ENCODE measurements around the gene SLC39A13. TPM values are rescaled to one million over a fixed set of nuclear protein-coding genes. Genes with fewer than 3 reads are reported as not detected.

Gene SLC39A13
- total and polyA plus RNA-seq, 2 donors from 2014 or later = 80.6 to 93.2 TPM

- no peaks in the 10 kb centered on the region for H3K36me3 ChIP-seq (ENCODE audit: control insufficient read depth in 2 of 3, insufficient read depth in 3 of 3, low read length in 3 of 3)
- DNase-seq (peak in 1 of 5 donors; percentile 65), FAIRE-seq (no peak)
- no peaks in the 10 kb centered on the region for H3K27me3 ChIP-seq (ENCODE audit: control insufficient read depth, insufficient read depth, low read length)
- H3K27ac ChIP-seq (ENCODE audit: low read depth in 2 of 2, low read length in 2 of 2) = no peak overlapping the region
- H3K9me3 ChIP-seq (ENCODE audit: control insufficient read depth in 2 of 3, insufficient read depth in 1 of 3, low read length in 3 of 3) = no peaks in the 10 kb centered on the region
- no peak overlapping the region for H3K9ac ChIP-seq (ENCODE audit: low read length in 3 of 3)
- no peak overlapping the region for H3K4me3 ChIP-seq (ENCODE audit: low read length in 3 of 3)
- H3K4me1 ChIP-seq (ENCODE audit: control insufficient read depth in 2 of 3, insufficient read depth in 2 of 3, low read depth in 1 of 3, low read length in 3 of 3) = peaks cover 0 to 3% (median 0%) of the 10 kb centered on the region in 3 donors
- TF ChIP-seq, protein P1, sequence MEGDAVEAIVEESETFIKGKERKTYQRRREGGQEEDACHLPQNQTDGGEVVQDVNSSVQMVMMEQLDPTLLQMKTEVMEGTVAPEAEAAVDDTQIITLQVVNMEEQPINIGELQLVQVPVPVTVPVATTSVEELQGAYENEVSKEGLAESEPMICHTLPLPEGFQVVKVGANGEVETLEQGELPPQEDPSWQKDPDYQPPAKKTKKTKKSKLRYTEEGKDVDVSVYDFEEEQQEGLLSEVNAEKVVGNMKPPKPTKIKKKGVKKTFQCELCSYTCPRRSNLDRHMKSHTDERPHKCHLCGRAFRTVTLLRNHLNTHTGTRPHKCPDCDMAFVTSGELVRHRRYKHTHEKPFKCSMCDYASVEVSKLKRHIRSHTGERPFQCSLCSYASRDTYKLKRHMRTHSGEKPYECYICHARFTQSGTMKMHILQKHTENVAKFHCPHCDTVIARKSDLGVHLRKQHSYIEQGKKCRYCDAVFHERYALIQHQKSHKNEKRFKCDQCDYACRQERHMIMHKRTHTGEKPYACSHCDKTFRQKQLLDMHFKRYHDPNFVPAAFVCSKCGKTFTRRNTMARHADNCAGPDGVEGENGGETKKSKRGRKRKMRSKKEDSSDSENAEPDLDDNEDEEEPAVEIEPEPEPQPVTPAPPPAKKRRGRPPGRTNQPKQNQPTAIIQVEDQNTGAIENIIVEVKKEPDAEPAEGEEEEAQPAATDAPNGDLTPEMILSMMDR (IDR thresholded peaks at IDR 0.05; ENCODE audit: borderline replicate concordance, extremely low read depth, insufficient read depth) = no peak
- intact Hi-C loops (cut with DNase I) = loop anchor here (10.0 kb wide), 1 partner anchor 80 kb away; no protein-coding TSS in a partner anchor
Measured at GRCh38 chr11:47374720-47375019, 33.7 kb upstream of the SLC39A13 start.

GRCh38 chr11:47375020-47375419 lies 33.4 kb upstream of the SLC39A13 start:
- Histone ChIP-seq H3K4me1 (ENCODE audit: control insufficient read depth in 2 of 3, insufficient read depth in 2 of 3, low read depth in 1 of 3, low read length in 3 of 3) (peaks cover 0 to 3% (median 0%) of the 10 kb centered on the region in 3 donors), H3K27ac (ENCODE audit: low read depth in 2 of 2, low read length in 2 of 2) (no peak overlapping the region), H3K27me3 (ENCODE audit: control insufficient read depth, insufficient read depth, low read length) (no peaks in the 10 kb centered on the region), H3K9me3 (ENCODE audit: control insufficient read depth in 2 of 3, insufficient read depth in 1 of 3, low read length in 3 of 3) (peaks cover 0 to 2% (median 0%) of the 10 kb centered on the region in 3 donors), H3K4me3 (ENCODE audit: low read length in 3 of 3) (no peak overlapping the region), H3K9ac (ENCODE audit: low read length in 3 of 3) (no peak overlapping the region), H3K36me3 (ENCODE audit: control insufficient read depth in 2 of 3, insufficient read depth in 3 of 3, low read length in 3 of 3) (no peaks in the 10 kb centered on the region)
- FAIRE-seq (no peak), DNase-seq (peak in 1 of 5 donors; percentile 59)
- intact Hi-C loops (cut with DNase I) = loop anchor here (10.0 kb wide), 1 partner anchor 80 kb away; no protein-coding TSS in a partner anchor
- TF ChIP-seq, protein P1 (IDR thresholded peaks at IDR 0.05; ENCODE audit: borderline replicate concordance, extremely low read depth, insufficient read depth) = no peak

DNA sequence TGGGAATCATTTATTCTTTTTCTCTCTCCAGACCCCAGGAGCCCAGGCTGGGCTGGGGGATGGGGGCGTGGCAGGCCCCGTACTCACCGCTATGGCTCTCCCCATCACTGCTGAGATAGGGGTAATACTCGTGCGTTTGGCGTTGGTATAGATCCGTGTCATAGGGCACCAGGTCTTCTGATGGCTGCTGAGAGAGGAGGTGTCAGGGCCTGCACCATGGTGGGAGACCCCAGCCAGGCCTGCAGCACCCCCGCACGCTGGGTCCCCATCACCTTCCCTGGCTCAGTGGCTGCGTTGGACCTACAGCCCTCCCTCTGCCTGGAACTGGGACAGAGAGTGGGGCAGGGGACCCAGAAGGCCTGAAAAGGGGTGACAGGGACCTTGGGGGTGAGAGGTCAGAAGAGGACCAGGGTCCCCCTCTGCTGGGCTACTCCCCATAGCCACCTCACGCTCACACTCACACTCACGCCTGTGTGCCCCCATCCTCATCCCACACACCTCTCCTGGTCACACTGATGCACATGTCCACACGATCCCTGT lies 32.8 kb upstream of the SLC39A13 start:
- FAIRE-seq = no peak
- peaks cover 0 to 3% (median 0%) of the 10 kb centered on the region in 3 donors for H3K4me1 ChIP-seq (ENCODE audit: control insufficient read depth in 2 of 3, insufficient read depth in 2 of 3, low read depth in 1 of 3, low read length in 3 of 3)
- no peak overlapping the region for H3K9ac ChIP-seq (ENCODE audit: low read length in 3 of 3)
- H3K9me3 ChIP-seq (ENCODE audit: control insufficient read depth in 2 of 3, insufficient read depth in 1 of 3, low read length in 3 of 3) = peaks cover 0 to 2% (median 0%) of the 10 kb centered on the region in 3 donors
- TF ChIP-seq, protein P1 (IDR thresholded peaks at IDR 0.05; ENCODE audit: borderline replicate concordance, extremely low read depth, insufficient read depth) = no peak
- no peaks in the 10 kb centered on the region for H3K27me3 ChIP-seq (ENCODE audit: control insufficient read depth, insufficient read depth, low read length)
- intact Hi-C loops (cut with DNase I) = loop anchor here (10.0 kb wide), 1 partner anchor 79 kb away; no protein-coding TSS in a partner anchor
- peak in 1 of 5 donors; percentile 61 for DNase-seq
- H3K4me3 ChIP-seq (ENCODE audit: low read length in 3 of 3) = peak overlapping the region in 1 of 3 donors; percentile 11
- H3K27ac ChIP-seq (ENCODE audit: low read depth in 2 of 2, low read length in 2 of 2) = no peak overlapping the region
- H3K36me3 ChIP-seq (ENCODE audit: control insufficient read depth in 2 of 3, insufficient read depth in 3 of 3, low read length in 3 of 3) = no peaks in the 10 kb centered on the region

Data from kidney (tissue), 14 donors.